HAP-1 (cell line): Measurements from ENCODE around the gene CDK6.
"Not testable (repeated sequence)": the region's sequence is repeated elsewhere in the genome, so short reads cannot be mapped to it uniquely, and the experiment has no call there.

Experiments
- DNase-seq, 2 experiments: peaks; one replicate each; pipeline ENCODE4 v3.0.0-alpha.2; 2016 to 2020; ENCODE audit warnings: low spot score in 2 of 2
- H3K27me3 ChIP-seq: fragments of 250-450 bp; sonication (Bioruptor Pico); 2 replicates; pipeline ENCODE4 v1.5.1; 2020; ENCODE audit warnings: low read depth, mild to moderate bottlenecking, moderate library complexity
- H3K36me3 ChIP-seq: fragments of 250-450 bp; sonication (Bioruptor Pico); replicated peaks from 2 replicates; pipeline ENCODE4 v1.5.1; 2020; ENCODE audit warnings: mild to moderate bottlenecking
- H3K4me1 ChIP-seq: fragments of 250-450 bp; sonication (Bioruptor Pico); 2 replicates; pipeline ENCODE4 v1.5.1; 2020; ENCODE audit warnings: mild to moderate bottlenecking
- H3K4me3 ChIP-seq: fragments of 250-450 bp; sonication (Bioruptor Pico); 2 replicates; pipeline ENCODE4 v1.5.1; 2020; ENCODE audit warnings: mild to moderate bottlenecking, moderate library complexity
- H3K9me3 ChIP-seq: fragments of 250-450 bp; sonication (Bioruptor Pico); 2 replicates; pipeline ENCODE4 v1.5.1; 2020; ENCODE audit warnings: mild to moderate bottlenecking, moderate library complexity
- in situ Hi-C: fragments of 300-500 bp; cut with MboI; formaldehyde crosslinking; loops from 3 replicates; pipeline ENCODE4 v1.14.3; 2020; ENCODE audit warnings: low sequenced_read_pairs, inconsistent platforms, mixed read lengths

Gene CDK6

GRCh38 chr7:92766461-92767003, 69.8 kb downstream of the CDK6 start:
- no peak for DNase-seq
- H3K4me1 ChIP-seq = peaks cover 10% of the 10 kb centered on the region
- H3K36me3 ChIP-seq = no peaks in the 10 kb centered on the region
- no peaks in the 10 kb centered on the region for H3K9me3 ChIP-seq
- in situ Hi-C loops = no loop called here
- H3K4me3 ChIP-seq = no peak overlapping the region
- no peaks in the 10 kb centered on the region for H3K27me3 ChIP-seq

DNA sequence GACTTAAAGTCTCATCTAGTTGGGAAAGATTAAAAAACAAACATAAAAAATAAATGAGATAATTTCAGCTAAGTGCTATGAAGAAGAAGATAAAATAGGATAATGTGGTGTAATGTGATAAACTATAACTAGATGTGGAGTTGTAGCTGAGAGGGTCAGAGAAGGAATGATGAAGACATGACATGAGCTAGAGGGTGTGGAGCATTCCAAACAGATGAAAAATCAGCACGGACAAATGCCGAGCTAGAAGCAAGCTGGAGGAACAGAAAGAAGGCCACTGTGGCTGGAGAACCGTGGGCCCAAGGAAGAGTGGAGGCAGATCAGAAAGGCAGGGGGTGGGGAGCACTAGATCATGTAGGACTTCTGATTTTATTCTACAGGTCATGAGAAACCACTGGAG, 70.6 kb downstream of the CDK6 start:
- no peak overlapping the region for H3K4me3 ChIP-seq
- in situ Hi-C loops = no loop called here
- peaks cover 10% of the 10 kb centered on the region for H3K4me1 ChIP-seq
- no peak for DNase-seq
- no peaks in the 10 kb centered on the region for H3K9me3 ChIP-seq
- no peaks in the 10 kb centered on the region for H3K27me3 ChIP-seq
- H3K36me3 ChIP-seq = no peaks in the 10 kb centered on the region

GRCh38 chr7:92763636-92764423, 72.5 kb downstream of the CDK6 start:
- in situ Hi-C loops = no loop called here
- H3K4me3 ChIP-seq = no peak overlapping the region
- no peaks in the 10 kb centered on the region for H3K36me3 ChIP-seq
- H3K4me1 ChIP-seq = peaks cover 10% of the 10 kb centered on the region
- no peaks in the 10 kb centered on the region for H3K9me3 ChIP-seq
- no peaks in the 10 kb centered on the region for H3K27me3 ChIP-seq
- peak; percentile 55 to 59 for DNase-seq

DNA sequence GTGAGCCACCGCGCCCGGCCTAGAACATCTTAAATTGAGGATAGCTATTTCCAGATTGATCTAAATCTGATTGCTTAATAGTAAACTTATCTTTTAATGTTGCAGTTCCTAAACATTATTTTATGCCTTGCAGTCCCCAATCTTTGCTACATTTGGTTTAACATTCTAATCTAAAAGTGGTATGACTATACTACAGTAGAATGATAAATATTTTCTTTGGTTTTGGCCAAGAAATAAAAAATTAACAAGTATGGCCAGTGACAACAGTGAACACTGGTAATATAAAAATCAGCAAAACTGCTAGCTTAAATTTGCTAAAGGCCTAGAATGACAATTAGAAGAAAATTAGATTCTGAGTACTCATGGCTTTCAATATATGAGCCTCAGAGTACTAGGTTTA, 73.5 kb downstream of the CDK6 start:
- in situ Hi-C loops = no loop called here
- Histone ChIP-seq H3K27me3 (no peaks in the 10 kb centered on the region), H3K4me1 (peaks cover 7% of the 10 kb centered on the region), H3K9me3 (no peaks in the 10 kb centered on the region), H3K4me3 (no peak overlapping the region), H3K36me3 (no peaks in the 10 kb centered on the region)
- DNase-seq = no peak

GRCh38 chr7:92761391-92762097, 74.8 kb downstream of the CDK6 start:
- in situ Hi-C loops = no loop called here
- no peak overlapping the region for H3K4me3 ChIP-seq
- no peak for DNase-seq
- no peaks in the 10 kb centered on the region for H3K27me3 ChIP-seq
- H3K36me3 ChIP-seq = no peaks in the 10 kb centered on the region
- H3K9me3 ChIP-seq = no peaks in the 10 kb centered on the region
- H3K4me1 ChIP-seq = peaks cover 9% of the 10 kb centered on the region

DNA sequence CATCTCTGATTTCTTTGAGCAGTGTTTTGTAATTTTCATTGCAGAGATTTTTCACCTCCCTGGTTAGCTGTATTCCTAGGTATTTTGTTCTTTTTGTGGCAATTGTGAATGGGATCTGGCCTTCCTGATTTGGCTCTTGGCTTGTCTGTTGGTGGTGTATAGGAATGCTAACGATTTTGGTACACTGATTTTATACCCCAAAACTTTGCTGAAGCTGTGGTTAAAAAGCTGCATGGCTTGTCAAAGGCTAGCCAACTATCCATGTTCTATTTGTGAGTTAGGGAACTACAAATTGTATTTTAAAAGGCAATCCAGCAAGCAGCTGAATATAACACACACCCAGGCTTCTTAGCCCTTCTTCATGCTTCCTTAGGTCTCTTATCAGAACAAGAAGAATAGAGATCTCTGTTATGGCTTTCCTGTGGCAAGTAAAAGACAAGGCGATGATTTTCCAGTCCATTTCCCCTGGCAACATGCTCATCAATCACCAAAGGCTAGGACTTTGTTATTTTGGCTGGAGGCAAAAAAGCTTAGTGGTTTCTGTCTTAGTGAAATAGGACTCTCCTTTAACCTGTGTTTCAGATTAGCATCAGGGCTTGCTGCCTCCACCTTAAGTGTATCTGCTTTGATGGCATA, 77.5 kb downstream of the CDK6 start:
- DNase-seq = no peak
- in situ Hi-C loops = no loop called here
- Histone ChIP-seq H3K4me3 (no peak overlapping the region), H3K9me3 (no peaks in the 10 kb centered on the region), H3K36me3 (no peaks in the 10 kb centered on the region), H3K27me3 (no peaks in the 10 kb centered on the region), H3K4me1 (peaks cover 9% of the 10 kb centered on the region)

- H3K4me1 ChIP-seq, DNase-seq, H3K27me3 ChIP-seq, H3K4me3 ChIP-seq, H3K36me3 ChIP-seq, H3K9me3 ChIP-seq, in situ Hi-C loops: not testable (repeated sequence)
These were observed 79.0 kb downstream of the CDK6 start for GRCh38 chr7:92757311-92757910.

- Histone ChIP-seq H3K36me3 (no peaks in the 10 kb centered on the region), H3K4me3 (no peak overlapping the region), H3K4me1 (0 out of 2 replicates have a peak, but pooled peaks cover 3% of the 10 kb centered on the region), H3K9me3 (no peaks in the 10 kb centered on the region), H3K27me3 (no peaks in the 10 kb centered on the region)
- DNase-seq = no peak
- in situ Hi-C loops = no loop called here
These were observed 80.7 kb downstream of the CDK6 start for GRCh38 chr7:92755680-92756079.

- no peak overlapping the region for H3K4me3 ChIP-seq
- H3K4me1 ChIP-seq = 0 out of 2 replicates have a peak, but pooled peaks cover 3% of the 10 kb centered on the region
- H3K27me3 ChIP-seq = no peaks in the 10 kb centered on the region
- no peaks in the 10 kb centered on the region for H3K9me3 ChIP-seq
- in situ Hi-C loops = no loop called here
- H3K36me3 ChIP-seq = no peaks in the 10 kb centered on the region
- no peak for DNase-seq
These were observed 81.3 kb downstream of the CDK6 start for GRCh38 chr7:92754919-92755581.

DNA sequence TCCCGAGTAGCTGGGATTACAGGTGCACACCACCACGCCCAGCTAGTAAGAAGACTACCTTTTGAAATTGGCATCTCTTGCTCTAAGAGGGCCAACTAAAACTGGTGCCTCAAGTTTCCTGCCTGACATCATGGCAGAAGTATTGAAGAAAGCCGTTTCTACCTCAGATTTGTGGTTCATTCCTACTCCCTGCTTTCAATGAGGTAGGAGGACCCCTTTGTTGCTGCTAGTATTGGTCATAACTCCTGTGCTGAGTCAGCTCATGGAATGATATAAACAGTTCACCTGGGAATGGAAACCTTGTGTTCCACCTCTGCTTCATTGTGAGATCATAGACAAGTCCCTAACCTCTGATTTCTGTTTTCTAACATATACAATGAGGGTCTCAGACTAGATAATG, 82.8 kb downstream of the CDK6 start:
- DNase-seq = no peak
- H3K27me3 ChIP-seq = no peaks in the 10 kb centered on the region
- no peaks in the 10 kb centered on the region for H3K9me3 ChIP-seq
- H3K36me3 ChIP-seq = no peaks in the 10 kb centered on the region; the same call in 1 of the 2 replicates
- H3K4me1 ChIP-seq = 0 out of 2 replicates have a peak, but pooled peaks cover 3% of the 10 kb centered on the region
- H3K4me3 ChIP-seq = no peak overlapping the region
- in situ Hi-C loops = no loop called here

DNA sequence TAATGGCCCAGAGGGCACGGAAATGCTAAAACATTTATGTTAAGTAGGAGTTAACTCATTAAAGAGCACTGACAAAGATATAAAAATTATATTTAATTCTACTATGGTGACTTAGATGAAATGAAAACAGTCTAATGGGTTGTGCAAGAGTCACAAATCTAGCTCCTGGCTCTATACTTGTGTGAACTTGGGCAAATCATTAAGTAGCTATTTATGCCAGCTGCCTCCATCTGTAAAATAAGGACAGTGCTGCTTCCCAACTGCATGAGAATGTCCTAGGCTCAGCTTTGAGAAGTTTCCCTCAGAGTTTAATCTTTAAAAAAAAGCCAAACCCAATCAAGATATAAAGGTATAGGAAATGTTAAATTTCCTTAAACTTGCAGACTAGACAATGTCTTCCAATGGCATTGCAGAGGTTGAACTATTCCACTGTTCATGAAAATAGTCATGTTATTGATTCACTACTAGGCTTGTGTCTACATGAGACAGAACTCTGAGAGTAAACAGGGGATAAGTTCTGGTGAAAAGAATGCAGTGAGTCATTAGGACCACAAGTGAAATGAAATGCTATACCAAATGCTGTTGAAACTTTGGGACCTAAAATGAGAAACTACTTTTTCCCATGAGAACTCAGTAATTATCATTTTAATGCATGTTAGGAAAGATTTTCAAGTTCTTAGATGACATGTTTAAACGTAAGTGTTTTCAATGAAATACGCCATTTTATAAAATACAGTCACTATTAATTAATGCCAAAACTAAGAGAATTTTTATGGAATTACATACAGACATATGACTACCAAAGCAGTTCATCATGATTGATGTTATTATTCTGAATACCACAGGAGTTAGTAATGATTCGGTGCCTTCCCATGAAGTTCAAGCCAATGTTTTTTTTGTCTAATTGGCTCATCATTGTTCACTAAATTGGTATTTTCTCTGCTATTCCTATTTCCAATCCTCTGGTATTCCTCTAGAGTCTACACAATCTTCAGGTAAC, 84.2 kb downstream of the CDK6 start:
- in situ Hi-C loops = no loop called here
- Histone ChIP-seq H3K4me1 (0 out of 2 replicates have a peak, but pooled peaks cover 3% of the 10 kb centered on the region), H3K4me3 (no peak overlapping the region), H3K27me3 (no peaks in the 10 kb centered on the region), H3K36me3 (no peaks in the 10 kb centered on the region; the same call in 1 of the 2 replicates), H3K9me3 (no peaks in the 10 kb centered on the region)
- DNase-seq = no peak

GRCh38 chr7:92750946-92751345, 85.4 kb downstream of the CDK6 start:
- H3K4me1 ChIP-seq = no peaks in the 10 kb centered on the region
- in situ Hi-C loops = no loop called here
- H3K27me3 ChIP-seq = no peaks in the 10 kb centered on the region
- no peaks in the 10 kb centered on the region; the same call in 1 of the 2 replicates for H3K36me3 ChIP-seq
- no peak for DNase-seq
- H3K9me3 ChIP-seq = no peaks in the 10 kb centered on the region
- H3K4me3 ChIP-seq = no peak overlapping the region
